ENCODE data around the gene COX5A.

The COX5A gene

GRCh38 chr15:74961616-74962015 is 23.7 kb upstream of the COX5A start:
- Histone ChIP-seq H3K27me3 (ENCODE audit: control insufficient read depth, insufficient read depth, low read length) (peaks cover 16% of the 10 kb centered on the region), H3K9me3 (ENCODE audit: control insufficient read depth, insufficient read depth, low read length) (no peaks in the 10 kb centered on the region), H3K4me1 (ENCODE audit: control insufficient read depth, insufficient read depth, low read length) (no peaks in the 10 kb centered on the region), H3K9ac (ENCODE audit: low read depth, low read length) (no peak overlapping the region), H3K36me3 (ENCODE audit: control insufficient read depth, insufficient read depth, low read length) (no peaks in the 10 kb centered on the region), H3K4me3 (ENCODE audit: low read depth, low read length) (no peak overlapping the region)

- Histone ChIP-seq H3K27me3 (ENCODE audit: control insufficient read depth, insufficient read depth, low read length) (peaks cover 16% of the 10 kb centered on the region), H3K4me3 (ENCODE audit: low read depth, low read length) (no peak overlapping the region), H3K36me3 (ENCODE audit: control insufficient read depth, insufficient read depth, low read length) (no peaks in the 10 kb centered on the region), H3K4me1 (ENCODE audit: control insufficient read depth, insufficient read depth, low read length) (no peaks in the 10 kb centered on the region), H3K9me3 (ENCODE audit: control insufficient read depth, insufficient read depth, low read length) (no peaks in the 10 kb centered on the region), H3K9ac (ENCODE audit: low read depth, low read length) (no peak overlapping the region)
Measured at GRCh38 chr15:74960995-74961588, 23.2 kb upstream of the COX5A start.

- Histone ChIP-seq H3K4me3 (ENCODE audit: low read depth, low read length) (no peak overlapping the region), H3K9ac (ENCODE audit: low read depth, low read length) (no peak overlapping the region), H3K9me3 (ENCODE audit: control insufficient read depth, insufficient read depth, low read length) (no peaks in the 10 kb centered on the region), H3K4me1 (ENCODE audit: control insufficient read depth, insufficient read depth, low read length) (no peaks in the 10 kb centered on the region), H3K36me3 (ENCODE audit: control insufficient read depth, insufficient read depth, low read length) (no peaks in the 10 kb centered on the region), H3K27me3 (ENCODE audit: control insufficient read depth, insufficient read depth, low read length) (peaks cover 22% of the 10 kb centered on the region)
Measured at GRCh38 chr15:74960286-74960685, 22.4 kb upstream of the COX5A start.

GRCh38 chr15:74959586-74959939 is 21.7 kb upstream of the COX5A start:
- Histone ChIP-seq H3K9me3 (ENCODE audit: control insufficient read depth, insufficient read depth, low read length) (no peaks in the 10 kb centered on the region), H3K27me3 (ENCODE audit: control insufficient read depth, insufficient read depth, low read length) (peaks cover 25% of the 10 kb centered on the region), H3K9ac (ENCODE audit: low read depth, low read length) (no peak overlapping the region), H3K4me3 (ENCODE audit: low read depth, low read length) (peak overlapping the region; percentile 91), H3K4me1 (ENCODE audit: control insufficient read depth, insufficient read depth, low read length) (no peaks in the 10 kb centered on the region), H3K36me3 (ENCODE audit: control insufficient read depth, insufficient read depth, low read length) (peaks cover 2% of the 10 kb centered on the region)

- H3K27me3 ChIP-seq (ENCODE audit: control insufficient read depth, insufficient read depth, low read length), result peaks cover 25% of the 10 kb centered on the region
- no peaks in the 10 kb centered on the region for H3K4me1 ChIP-seq (ENCODE audit: control insufficient read depth, insufficient read depth, low read length)
- peak overlapping the region; percentile 91 for H3K4me3 ChIP-seq (ENCODE audit: low read depth, low read length)
- H3K9me3 ChIP-seq (ENCODE audit: control insufficient read depth, insufficient read depth, low read length), result no peaks in the 10 kb centered on the region
- H3K36me3 ChIP-seq (ENCODE audit: control insufficient read depth, insufficient read depth, low read length), result peaks cover 3% of the 10 kb centered on the region
- H3K9ac ChIP-seq (ENCODE audit: low read depth, low read length), result no peak overlapping the region
Measured at GRCh38 chr15:74958908-74959585, 21.2 kb upstream of the COX5A start.

GRCh38 chr15:74958320-74958907 is 20.5 kb upstream of the COX5A start:
- Histone ChIP-seq H3K4me3 (ENCODE audit: low read depth, low read length) (peak overlapping the region; percentile 91), H3K9ac (ENCODE audit: low read depth, low read length) (no peak overlapping the region), H3K9me3 (ENCODE audit: control insufficient read depth, insufficient read depth, low read length) (no peaks in the 10 kb centered on the region), H3K27me3 (ENCODE audit: control insufficient read depth, insufficient read depth, low read length) (peaks cover 25% of the 10 kb centered on the region), H3K4me1 (ENCODE audit: control insufficient read depth, insufficient read depth, low read length) (no peaks in the 10 kb centered on the region), H3K36me3 (ENCODE audit: control insufficient read depth, insufficient read depth, low read length) (peaks cover 3% of the 10 kb centered on the region)

- Histone ChIP-seq H3K4me3 (ENCODE audit: low read depth, low read length) (peak overlapping the region; percentile 91), H3K9ac (ENCODE audit: low read depth, low read length) (peak overlapping the region; percentile 70), H3K9me3 (ENCODE audit: control insufficient read depth, insufficient read depth, low read length) (no peaks in the 10 kb centered on the region), H3K4me1 (ENCODE audit: control insufficient read depth, insufficient read depth, low read length) (no peaks in the 10 kb centered on the region), H3K27me3 (ENCODE audit: control insufficient read depth, insufficient read depth, low read length) (peaks cover 25% of the 10 kb centered on the region), H3K36me3 (ENCODE audit: control insufficient read depth, insufficient read depth, low read length) (peaks cover 3% of the 10 kb centered on the region)
Measured at GRCh38 chr15:74957476-74958035, 19.7 kb upstream of the COX5A start.

- H3K9me3 ChIP-seq (ENCODE audit: control insufficient read depth, insufficient read depth, low read length), result no peaks in the 10 kb centered on the region
- H3K9ac ChIP-seq (ENCODE audit: low read depth, low read length), result peak within 1 kb of the TSS; percentile 85
- peak within 1 kb of the TSS; percentile 91 for H3K4me3 ChIP-seq (ENCODE audit: low read depth, low read length)
- peaks cover 25% of the 10 kb centered on the region for H3K27me3 ChIP-seq (ENCODE audit: control insufficient read depth, insufficient read depth, low read length)
- no peaks in the 10 kb centered on the region for H3K4me1 ChIP-seq (ENCODE audit: control insufficient read depth, insufficient read depth, low read length)
- H3K36me3 ChIP-seq (ENCODE audit: control insufficient read depth, insufficient read depth, low read length), result peaks cover 3% of the 10 kb centered on the region
Measured at GRCh38 chr15:74956648-74957475, 19.0 kb upstream of the COX5A start, which contains the start of gene RPP25. Gene RPP25 (minus strand): TSS chr15:74956772. CDS start chr15:74956583, 189 bp downstream.

GRCh38 chr15:74955796-74956647 is 18.1 kb upstream of the COX5A start:
- peak overlapping the region; percentile 85 for H3K9ac ChIP-seq (ENCODE audit: low read depth, low read length)
- H3K36me3 ChIP-seq (ENCODE audit: control insufficient read depth, insufficient read depth, low read length), result peaks cover 3% of the 10 kb centered on the region
- H3K27me3 ChIP-seq (ENCODE audit: control insufficient read depth, insufficient read depth, low read length), result peaks cover 25% of the 10 kb centered on the region
- no peaks in the 10 kb centered on the region for H3K9me3 ChIP-seq (ENCODE audit: control insufficient read depth, insufficient read depth, low read length)
- no peaks in the 10 kb centered on the region for H3K4me1 ChIP-seq (ENCODE audit: control insufficient read depth, insufficient read depth, low read length)
- H3K4me3 ChIP-seq (ENCODE audit: low read depth, low read length), result peak overlapping the region; percentile 91

GRCh38 chr15:74955017-74955416 is 17.1 kb upstream of the COX5A start:
- Histone ChIP-seq H3K4me1 (ENCODE audit: control insufficient read depth, insufficient read depth, low read length) (peaks cover 8% of the 10 kb centered on the region), H3K9me3 (ENCODE audit: control insufficient read depth, insufficient read depth, low read length) (no peaks in the 10 kb centered on the region), H3K9ac (ENCODE audit: low read depth, low read length) (peak overlapping the region; percentile 76), H3K27me3 (ENCODE audit: control insufficient read depth, insufficient read depth, low read length) (peaks cover 20% of the 10 kb centered on the region), H3K36me3 (ENCODE audit: control insufficient read depth, insufficient read depth, low read length) (peaks cover 3% of the 10 kb centered on the region), H3K4me3 (ENCODE audit: low read depth, low read length) (peak overlapping the region; percentile 91)

- Histone ChIP-seq H3K9ac (ENCODE audit: low read depth, low read length) (peak overlapping the region; percentile 76), H3K4me3 (ENCODE audit: low read depth, low read length) (peak overlapping the region; percentile 91)
Measured at GRCh38 chr15:74954515-74954914, 16.6 kb upstream of the COX5A start.

More at GRCh38 chr15:74954515-74954914, 16.6 kb upstream of the COX5A start:
- H3K4me1 ChIP-seq (ENCODE audit: control insufficient read depth, insufficient read depth, low read length), result peaks cover 8% of the 10 kb centered on the region
- H3K27me3 ChIP-seq (ENCODE audit: control insufficient read depth, insufficient read depth, low read length), result peaks cover 16% of the 10 kb centered on the region
- H3K9me3 ChIP-seq (ENCODE audit: control insufficient read depth, insufficient read depth, low read length), result no peaks in the 10 kb centered on the region
- peaks cover 3% of the 10 kb centered on the region for H3K36me3 ChIP-seq (ENCODE audit: control insufficient read depth, insufficient read depth, low read length)
